A549 (cell line): Measurements from ENCODE around the gene TRNP1. TPM values are rescaled to one million over a fixed set of nuclear protein-coding genes. Genes with fewer than 3 reads are reported as not detected.

Experiments
- ATAC-seq, 2 experiments: fragments of 200-7000 bp in 1 of 2; fragments of >200 bp in 1 of 2; cut with Nextera tagmentation in 1 of 2; cut with Tn5 transposase in 1 of 2; 3 replicates each; pipeline versions ENCODE4 v1.8.0 to v1.9.1; 2018 to 2020; ENCODE audit warnings: mild to moderate bottlenecking in 1 of 2, moderate library complexity in 1 of 2
- CTCF ChIA-PET: fragments of 300-600 bp; sonication (Branson Sonifier 250); formaldehyde crosslinking; extraction: SDS; loops from one replicate; lab custom pipeline; 2021; ENCODE audit warnings: antibody characterized with exemption, inconsistent platforms; lab: Yijun Ruan, JAX
- POLR2A ChIA-PET: fragments of 350-600 bp; formaldehyde crosslinking; extraction: SDS; loops from one replicate; lab custom pipeline; 2021; ENCODE audit warnings: antibody characterized with exemption, inconsistent platforms; lab: Yijun Ruan, JAX
- DNase-seq, 2 experiments: peaks; one replicate each; pipeline versions ENCODE4 v3.0.0 to v3.0.0-alpha.2; 2011 to 2016; ENCODE audit warnings: low read depth in 1 of 2, low spot score in 1 of 2
- FAIRE-seq: peaks from 2 replicates; lab custom pipeline; 2011; peaks lifted over from hg19 to GRCh38; lab: Jason Lieb, UNC
- H3K27ac ChIP-seq, 2 experiments: fragments of >200 bp; sonication (Bioruptor Twin); formaldehyde crosslinking; 3 replicates each; pipeline ENCODE4 v1.5.1; 2016 to 2017
- H3K4me1 ChIP-seq: fragments of >200 bp; sonication (Bioruptor Twin); formaldehyde crosslinking; 3 replicates; pipeline ENCODE4 v1.6.1; 2016
- H3K4me2 ChIP-seq: fragments of >200 bp; sonication (Bioruptor Twin); formaldehyde crosslinking; 3 replicates; pipeline ENCODE4 v1.6.1; 2016
- H3K4me3 ChIP-seq: fragments of >200 bp; sonication (Bioruptor Twin); formaldehyde crosslinking; 3 replicates; pipeline ENCODE4 v1.5.1; 2016
- H3K9me3 ChIP-seq: fragments of >200 bp; sonication (Bioruptor Twin); formaldehyde crosslinking; 3 replicates; pipeline ENCODE4 v1.6.1; 2016
- CBX2 ChIP-seq: fragments of 200-600 bp; sonication (generic); IDR thresholded peaks from 2 replicates; pipeline ENCODE4 v1.6.1; 2016; ENCODE audit warnings: low read depth, mild to moderate bottlenecking, borderline replicate concordance
- FOSB ChIP-seq: fragments of 250-450 bp; sonication (Bioruptor Pico); IDR thresholded peaks from 2 replicates; pipeline ENCODE4 v1.5.0; 2020; ENCODE audit warnings: mild to moderate bottlenecking, moderate library complexity
- HMGXB4 ChIP-seq: fragments of 250-450 bp; sonication (Bioruptor Pico); IDR thresholded peaks from 2 replicates; pipeline ENCODE4 v1.5.0; 2021; ENCODE audit warnings: mild to moderate bottlenecking, moderate library complexity, borderline replicate concordance
- HOXA7 ChIP-seq: fragments of 250-450 bp; sonication (Bioruptor Pico); IDR thresholded peaks from 2 replicates; pipeline ENCODE4 v1.5.0; 2020; ENCODE audit warnings: mild to moderate bottlenecking, moderate library complexity
- MAFK ChIP-seq: fragments of 450-650 bp; IDR thresholded peaks from 2 replicates; pipeline ENCODE4 v1.6.1; 2014; ENCODE audit not compliant: partially characterized antibody
- POLR2AphosphoS2 ChIP-seq: conservative IDR thresholded peaks from 2 replicates; pipeline ENCODE4 v1.6.1; 2012; ENCODE audit warnings: low read length, improper control_type of control experiment, inconsistent platforms
- REST ChIP-seq: fragments of 200-600 bp; sonication (generic); IDR thresholded peaks from 2 replicates; pipeline ENCODE4 v1.6.1; 2016; ENCODE audit warnings: antibody characterized with exemption, mild to moderate bottlenecking, moderate library complexity
- SREBF2 ChIP-seq: fragments of 450-650 bp; IDR thresholded peaks from 2 replicates; pipeline ENCODE4 v1.6.1; 2014; ENCODE audit warnings: mild to moderate bottlenecking, moderate library complexity
- WGBS: methylation state at CpG from one replicate; pipeline ENCODE4 v1.1.6; 2017; ENCODE audit errors: missing lambda C conversion rate; 5-methylcytosine and 5-hydroxymethylcytosine counted together
- polyA plus RNA-seq, 4 experiments: library from polyadenylated mRNA; depleted of rRNA in 3 of 4; stranded (reverse); fragments of >200 nt; fragmentation: RNase III in 1 of 4; extraction: RNeasy Plus Mini Kit Qiagen cat#74134 plus additional on column Dnase treatment in 1 of 4; gene quantifications; 2 replicates in 3 of 4; 3 replicates in 1 of 4; pipeline ENCODE4 v1.2.3, GENCODE V29; 2011 to 2017

The TRNP1 gene
- polyA plus RNA-seq, 2 of the 4 experiments (the other 2 are of a cell fraction): 73.9 to 113 TPM

- TF ChIP-seq MAFK: peak; percentile 75
- TF ChIP-seq FOSB (CRISPR knock-in tag): peak; percentile 49; the same call in 1 of the 2 replicates
- 0 out of 2 replicates have a peak, but pooled peaks have one; percentile 6 for TF ChIP-seq POLR2AphosphoS2
- TF ChIP-seq HOXA7 (CRISPR knock-in tag): peak; percentile 48; the same call in 1 of the 2 replicates
- no peak for TF ChIP-seq SREBF2
- TF ChIP-seq CBX2: no peak
- DNase-seq (peak in 1 of 2 experiments; percentile 53), ATAC-seq (no peak), FAIRE-seq (no peak)
- 71% methylated on average over 8 of the region's 9 CpGs for WGBS
- H3K4me3 ChIP-seq: no peak overlapping the region
- POLR2A ChIA-PET: interaction anchor here (1.2 kb wide), 1 partner anchor 14 kb away, joined by 3 read pairs; no protein-coding TSS in a partner anchor
- no peaks in the 10 kb centered on the region for H3K9me3 ChIP-seq
- no peak overlapping the region for H3K4me2 ChIP-seq
- CTCF ChIA-PET: interaction anchor here (0.6 to 9.1 kb wide), 6 partner anchors 9 to 434 kb away, joined by 3 to 51 read pairs (median 5); partner anchors contain the start of gene TRNP1
- peaks cover 75% of the 10 kb centered on the region for H3K4me1 ChIP-seq
- peak overlapping the region in 1 of 2 experiments; percentile 47; a peak in 3 of 6 replicates for H3K27ac ChIP-seq
Measured at GRCh38 chr1:27007909-27008582, 14.6 kb downstream of the TRNP1 start.

- CTCF ChIA-PET: interaction anchor here (0.7 to 9.1 kb wide), 5 partner anchors 11 to 659 kb away, joined by 3 to 51 read pairs (median 4); no protein-coding TSS in a partner anchor
Measured at GRCh38 chr1:27009601-27010197, 16.2 kb downstream of the TRNP1 start.

More at GRCh38 chr1:27009601-27010197, 16.2 kb downstream of the TRNP1 start:
- Histone ChIP-seq H3K9me3 (no peaks in the 10 kb centered on the region), H3K4me2 (peak overlapping the region; percentile 76; the same call in 2 of the 3 replicates), H3K27ac (peak overlapping the region; percentile 72 to 83; a peak in 5 of 6 replicates), H3K4me3 (no peak overlapping the region), H3K4me1 (peaks cover 63% of the 10 kb centered on the region)
- WGBS: 48% methylated on average over 3 of the region's 6 CpGs
- POLR2A ChIA-PET: no interaction called here
- ATAC-seq (peak; percentile 1 to 5; a peak in 3 of 6 replicates), FAIRE-seq (no peak), DNase-seq (peak in 1 of 2 experiments; percentile 29)
- TF ChIP-seq HMGXB4 (CRISPR knock-in tag): no peak
- 0 out of 2 replicates have a peak, but pooled peaks have one; percentile 20 for TF ChIP-seq REST
